ENCODE data around the gene ZBTB7C. TPM values are rescaled to one million over a fixed set of nuclear protein-coding genes. Genes with fewer than 3 reads are reported as not detected.

Gene ZBTB7C
- total and polyA plus RNA-seq, 2 donors (not counting 1 experiment from before 2014, with no cell fraction given): not detected

DNA sequence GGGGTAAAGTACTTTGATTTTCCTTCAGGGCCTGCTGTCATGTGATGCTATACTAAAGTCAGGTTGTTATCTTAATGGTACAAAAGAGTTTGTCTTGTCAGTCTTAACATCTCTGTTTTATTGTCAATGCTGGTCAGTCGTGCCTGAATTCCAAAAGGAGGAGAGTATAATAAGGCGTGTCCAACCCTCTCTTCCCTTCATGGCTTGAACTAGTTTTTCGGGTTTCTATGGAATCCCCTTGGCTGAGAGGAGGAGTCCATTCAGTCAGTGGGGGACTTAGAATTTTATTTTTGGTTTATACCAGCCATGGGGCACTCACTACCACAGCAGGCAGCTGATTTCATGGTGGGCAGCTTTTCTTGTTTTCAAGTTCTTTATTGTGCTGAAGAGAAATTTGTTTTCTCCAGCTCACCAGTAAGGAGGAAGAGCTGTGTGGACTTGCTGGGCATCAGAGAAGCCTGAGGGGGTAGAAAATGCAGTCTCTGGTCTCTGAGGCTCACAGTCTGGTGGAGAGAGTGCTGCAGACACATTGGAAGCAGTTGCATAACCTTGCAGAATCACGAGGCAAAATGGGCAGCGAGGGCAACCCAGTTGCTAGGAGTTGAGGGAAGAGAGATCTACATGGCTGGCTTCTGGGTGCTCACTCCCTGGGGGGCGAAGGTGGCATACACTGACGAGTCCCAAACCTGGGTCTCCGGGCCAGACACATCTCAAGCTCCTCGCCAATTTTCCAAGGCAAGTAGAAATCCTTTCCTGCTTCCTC lies 193.1 kb downstream of the ZBTB7C start:
- H3K4me1 ChIP-seq (ENCODE audit: control insufficient read depth in 2 of 2, insufficient read depth in 2 of 2, low read length in 2 of 2): no peaks in the 10 kb centered on the region
- no peak overlapping the region for H2AFZ ChIP-seq (ENCODE audit: insufficient read depth, low read depth, low read length, poor library complexity, severe bottlenecking)
- no peak for DNase-seq
- POLR2A ChIA-PET: no interaction called here
- Mint-ChIP-seq H3K4me1 (no peaks in the 10 kb centered on the region), H3K9me3 (ENCODE audit: insufficient read depth) (no peaks in the 10 kb centered on the region), H3K27me3 (peaks cover 5% of the 10 kb centered on the region), H3K27ac (no peak overlapping the region), H3K4me3 (no peak overlapping the region)
- H3K4me3 ChIP-seq (ENCODE audit: control extremely low read depth in 1 of 5, extremely low read depth in 1 of 5, insufficient read depth in 1 of 5, low read depth in 2 of 5, low read length in 4 of 5): no peak overlapping the region
- ATAC-seq (ENCODE audit: low read depth): no peak
- intact Hi-C loops (cut with micrococcal nuclease): no loop called here
- no peak overlapping the region for H3K9ac ChIP-seq (ENCODE audit: low read length)
- H3K36me3 ChIP-seq (replicated peaks in 1 of 2; ENCODE audit: control extremely low read depth in 1 of 2, control insufficient read depth in 1 of 2, extremely low read depth in 1 of 2, insufficient read depth in 2 of 2, low read length in 1 of 2): no peaks in the 10 kb centered on the region
- H3K9me3 ChIP-seq (ENCODE audit: control extremely low read depth in 1 of 3, control insufficient read depth in 2 of 3, insufficient read depth in 1 of 3, low read length in 2 of 3): peaks cover 0 to 3% (median 0%) of the 10 kb centered on the region in 3 donors
- WGBS (ENCODE audit: insufficient coverage): 73% methylated on average over 5 of the region's 9 CpGs
- no peaks in the 10 kb centered on the region for H4K20me1 ChIP-seq (ENCODE audit: control insufficient read depth, insufficient read depth, low read length, poor library complexity, severe bottlenecking)
- no peak overlapping the region for H3K4me2 ChIP-seq (replicated peaks; ENCODE audit: low read depth, low read length, poor library complexity, severe bottlenecking)
- H3K79me2 ChIP-seq (ENCODE audit: control insufficient read depth, insufficient read depth, low read length): no peaks in the 10 kb centered on the region
- no peaks in the 10 kb centered on the region for H3K27me3 ChIP-seq (replicated peaks in 1 of 4; ENCODE audit: control extremely low read depth in 1 of 4, control insufficient read depth in 3 of 4, insufficient read depth in 4 of 4, low read length in 3 of 4)
- CTCF ChIA-PET: no interaction called here
- H3K27ac ChIP-seq (ENCODE audit: low read length in 2 of 2): no peak overlapping the region
- no peak for TF ChIP-seq EZH2 (IDR thresholded peaks at IDR 0.05; ENCODE audit: borderline replicate concordance, insufficient read depth, low read depth, low read length, poor library complexity, severe bottlenecking)
- TF ChIP-seq, protein P1, sequence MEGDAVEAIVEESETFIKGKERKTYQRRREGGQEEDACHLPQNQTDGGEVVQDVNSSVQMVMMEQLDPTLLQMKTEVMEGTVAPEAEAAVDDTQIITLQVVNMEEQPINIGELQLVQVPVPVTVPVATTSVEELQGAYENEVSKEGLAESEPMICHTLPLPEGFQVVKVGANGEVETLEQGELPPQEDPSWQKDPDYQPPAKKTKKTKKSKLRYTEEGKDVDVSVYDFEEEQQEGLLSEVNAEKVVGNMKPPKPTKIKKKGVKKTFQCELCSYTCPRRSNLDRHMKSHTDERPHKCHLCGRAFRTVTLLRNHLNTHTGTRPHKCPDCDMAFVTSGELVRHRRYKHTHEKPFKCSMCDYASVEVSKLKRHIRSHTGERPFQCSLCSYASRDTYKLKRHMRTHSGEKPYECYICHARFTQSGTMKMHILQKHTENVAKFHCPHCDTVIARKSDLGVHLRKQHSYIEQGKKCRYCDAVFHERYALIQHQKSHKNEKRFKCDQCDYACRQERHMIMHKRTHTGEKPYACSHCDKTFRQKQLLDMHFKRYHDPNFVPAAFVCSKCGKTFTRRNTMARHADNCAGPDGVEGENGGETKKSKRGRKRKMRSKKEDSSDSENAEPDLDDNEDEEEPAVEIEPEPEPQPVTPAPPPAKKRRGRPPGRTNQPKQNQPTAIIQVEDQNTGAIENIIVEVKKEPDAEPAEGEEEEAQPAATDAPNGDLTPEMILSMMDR (IDR thresholded peaks at IDR 0.05): no peak

GRCh38 chr18:48213791-48214190 lies 195.4 kb downstream of the ZBTB7C start:
- Histone ChIP-seq H3K27ac (ENCODE audit: low read length in 2 of 2) (no peak overlapping the region), H3K4me3 (ENCODE audit: control extremely low read depth in 1 of 5, extremely low read depth in 1 of 5, insufficient read depth in 1 of 5, low read depth in 2 of 5, low read length in 4 of 5) (no peak overlapping the region), H3K79me2 (ENCODE audit: control insufficient read depth, insufficient read depth, low read length) (no peaks in the 10 kb centered on the region), H4K20me1 (ENCODE audit: control insufficient read depth, insufficient read depth, low read length, poor library complexity, severe bottlenecking) (no peaks in the 10 kb centered on the region), H3K9me3 (ENCODE audit: control extremely low read depth in 1 of 3, control insufficient read depth in 2 of 3, insufficient read depth in 1 of 3, low read length in 2 of 3) (peaks cover 0 to 3% (median 0%) of the 10 kb centered on the region in 3 donors), H3K36me3 (replicated peaks in 1 of 2; ENCODE audit: control extremely low read depth in 1 of 2, control insufficient read depth in 1 of 2, extremely low read depth in 1 of 2, insufficient read depth in 2 of 2, low read length in 1 of 2) (no peaks in the 10 kb centered on the region), H3K4me2 (replicated peaks; ENCODE audit: low read depth, low read length, poor library complexity, severe bottlenecking) (no peak overlapping the region), H3K27me3 (replicated peaks in 1 of 4; ENCODE audit: control extremely low read depth in 1 of 4, control insufficient read depth in 3 of 4, insufficient read depth in 4 of 4, low read length in 3 of 4) (peaks cover 0 to 3% (median 0%) of the 10 kb centered on the region in 4 experiments), H2AFZ (ENCODE audit: insufficient read depth, low read depth, low read length, poor library complexity, severe bottlenecking) (no peak overlapping the region), H3K9ac (ENCODE audit: low read length) (no peak overlapping the region), H3K4me1 (ENCODE audit: control insufficient read depth in 2 of 2, insufficient read depth in 2 of 2, low read length in 2 of 2) (no peaks in the 10 kb centered on the region)
- no peak for DNase-seq
- intact Hi-C loops (cut with micrococcal nuclease): no loop called here
- ChIA-PET POLR2A (no interaction called here), CTCF (no interaction called here)
- WGBS (ENCODE audit: insufficient coverage): 96% methylated on average over 8 of the region's 9 CpGs
- no peak overlapping the region for H3K27ac Mint-ChIP-seq
- TF ChIP-seq, protein P1 (IDR thresholded peaks at IDR 0.05): no peak
- no peak for TF ChIP-seq EZH2 (IDR thresholded peaks at IDR 0.05; ENCODE audit: borderline replicate concordance, insufficient read depth, low read depth, low read length, poor library complexity, severe bottlenecking)
- H3K4me1 Mint-ChIP-seq: no peaks in the 10 kb centered on the region
- no peaks in the 10 kb centered on the region for H3K9me3 Mint-ChIP-seq (ENCODE audit: insufficient read depth)
- no peaks in the 10 kb centered on the region for H3K27me3 Mint-ChIP-seq
- H3K4me3 Mint-ChIP-seq: no peak overlapping the region
- ATAC-seq (ENCODE audit: low read depth): no peak

Data from B cell (primary cell).